HCT116 (cell line): ENCODE data around the gene DHRSX. TPM values are rescaled to one million over a fixed set of nuclear protein-coding genes. Genes with fewer than 3 reads are reported as not detected.
A peak's percentile ranks its signal among the peaks of the same experiment; 100 is the strongest.

Experiments used
- ATAC-seq: fragments of 200-7000 bp; cut with Tn5 transposase; 2 replicates; pipeline ENCODE4 v1.9.1; 2020; ENCODE audit warnings: mild to moderate bottlenecking, moderate library complexity
- BruUV-seq: library from RNA; stranded (reverse); fragments of 400-500 nt; replicated peaks from 2 replicates; lab custom pipeline; 2021; lab: Mats Ljungman, UMichigan
- CTCF ChIA-PET: fragments of 300-600 bp; sonication (Branson Sonifier 250); formaldehyde crosslinking; loops from one replicate; lab custom pipeline; 2021; ENCODE audit warnings: antibody characterized with exemption; lab: Charles Lee
- POLR2A ChIA-PET: fragments of 300-600, 350-600 bp; sonication (Branson Sonifier 250); formaldehyde crosslinking; loops from one replicate; lab custom pipeline; 2021; ENCODE audit warnings: antibody characterized with exemption; lab: Charles Lee
- RAD21 ChIA-PET, 2 experiments: fragments of 300-600 bp; sonication (Branson Sonifier 250); formaldehyde crosslinking; loops; one replicate each; lab custom pipeline; 2023; ENCODE audit warnings: low total read pairs in 2 of 2; ENCODE audit not compliant: uncharacterized antibody in 2 of 2, unreplicated experiment in 2 of 2, low non-redundant PET in 1 of 2; lab: Charles Lee
- DNase-seq: peaks from one replicate; pipeline ENCODE4 v3.0.0-alpha.2; 2010; ENCODE audit warnings: low read depth, low spot score
- H2AFZ ChIP-seq: fragments of 200-600 bp; shearing (Covaris generic), sonication (generic); 2 replicates; pipeline ENCODE4 v1.6.1; 2017; ENCODE audit warnings: low read depth, mixed run types, mixed read lengths, antibody characterized with exemption, low read length; ENCODE audit not compliant: poor library complexity, severe bottlenecking
- H3K27ac ChIP-seq: 2 replicates; pipeline ENCODE4 v1.5.1; 2012; ENCODE audit warnings: low read depth, low read length
- H3K27me3 ChIP-seq: fragments of 200-600 bp; sonication (generic); 2 replicates; pipeline ENCODE4 v1.6.1; 2016; ENCODE audit warnings: mixed run types, low read length, mixed read lengths; ENCODE audit not compliant: insufficient read depth
- H3K36me3 ChIP-seq, 2 experiments: fragments of 200-500 bp in 1 of 2; fragments of 200-600 bp in 1 of 2; sonication (Bioruptor generic) in 1 of 2; sonication (generic) in 1 of 2; 2 replicates each; pipeline versions ENCODE4 v1.5.1 to v1.6.1; 2014 to 2016; ENCODE audit warnings: low read length in 2 of 2, inconsistent platforms in 1 of 2, mixed read lengths in 1 of 2, mixed run types in 1 of 2; ENCODE audit not compliant: insufficient read depth in 2 of 2, control insufficient read depth in 1 of 2
- H3K4me1 ChIP-seq, 2 experiments: fragments of 200-600 bp in 1 of 2; sonication (generic) in 1 of 2; 2 replicates each; pipeline versions ENCODE4 v1.5.1 to v1.6.1; 2012 to 2017; ENCODE audit warnings: low read length in 2 of 2, inconsistent platforms in 1 of 2, mild to moderate bottlenecking in 1 of 2, mixed read lengths in 1 of 2, mixed run types in 1 of 2, moderate library complexity in 1 of 2; ENCODE audit not compliant: insufficient read depth in 2 of 2, control insufficient read depth in 1 of 2
- H3K4me2 ChIP-seq: fragments of 200-600 bp; sonication (generic); 2 replicates; pipeline ENCODE4 v1.6.1; 2017; ENCODE audit warnings: mixed run types, low read length, mixed read lengths
- H3K4me3 ChIP-seq, 2 experiments: fragments of 200-600 bp in 1 of 2; sonication (generic) in 1 of 2; replicated peaks in 1 of 2; 2 replicates each; pipeline ENCODE4 v1.5.1; 2011 to 2016; ENCODE audit warnings: low read length in 2 of 2, control low read depth in 1 of 2, low read depth in 1 of 2, mild to moderate bottlenecking in 1 of 2, mixed read lengths in 1 of 2, mixed run types in 1 of 2
- H3K79me2 ChIP-seq: fragments of 200-600 bp; sonication (generic); 2 replicates; pipeline ENCODE4 v1.6.1; 2017; ENCODE audit warnings: mild to moderate bottlenecking, mixed run types, low read length, moderate library complexity, mixed read lengths; ENCODE audit not compliant: insufficient read depth
- H3K9ac ChIP-seq: fragments of 200-600 bp; sonication (generic); 2 replicates; pipeline ENCODE4 v1.6.1; 2016; ENCODE audit warnings: low read length, mixed read lengths
- H3K9me2 ChIP-seq: fragments of 200-600 bp; sonication (generic), shearing (Covaris generic); 2 replicates; pipeline ENCODE4 v1.6.1; 2017; ENCODE audit warnings: mixed run types, mild to moderate bottlenecking, moderate library complexity; ENCODE audit not compliant: insufficient read depth
- H3K9me3 ChIP-seq, 2 experiments: fragments of 200-500 bp in 1 of 2; fragments of 200-600 bp in 1 of 2; sonication (Bioruptor generic) in 1 of 2; sonication (generic) in 1 of 2; 2 replicates each; pipeline ENCODE4 v1.6.1; 2014 to 2017; ENCODE audit warnings: low read length in 2 of 2, mixed read lengths in 2 of 2, inconsistent platforms in 1 of 2, low read depth in 1 of 2, mild to moderate bottlenecking in 1 of 2, mixed run types in 1 of 2, moderate library complexity in 1 of 2; ENCODE audit not compliant: control insufficient read depth in 1 of 2, insufficient read depth in 1 of 2
- H4K20me1 ChIP-seq: fragments of 200-600 bp; sonication (generic), shearing (Covaris generic); 2 replicates; pipeline ENCODE4 v1.6.1; 2017; ENCODE audit warnings: mixed run types, mild to moderate bottlenecking, moderate library complexity; ENCODE audit not compliant: insufficient read depth
- CEBPB ChIP-seq: IDR thresholded peaks from 2 replicates; pipeline ENCODE4 v1.6.1; 2012; ENCODE audit warnings: low read depth
- EGR1 ChIP-seq: IDR thresholded peaks from 2 replicates; pipeline ENCODE4 v1.6.1; 2012; ENCODE audit warnings: low read depth
- EZH2 ChIP-seq: fragments of 200-600 bp; sonication (generic); IDR thresholded peaks from 2 replicates; pipeline ENCODE4 v1.6.1; 2017; ENCODE audit warnings: antibody characterized with exemption, mixed run types
- EZH2phosphoT487 ChIP-seq: fragments of 200-600 bp; IDR thresholded peaks from 2 replicates; pipeline ENCODE4 v1.6.1; 2018; ENCODE audit warnings: antibody characterized with exemption, borderline replicate concordance
- FOSL1 ChIP-seq: IDR thresholded peaks from 2 replicates; pipeline ENCODE4 v1.6.1; 2012; ENCODE audit warnings: low read depth
- JUND ChIP-seq: IDR thresholded peaks from 2 replicates; pipeline ENCODE4 v1.6.1; 2012
- MAX ChIP-seq: IDR thresholded peaks from 2 replicates; pipeline ENCODE4 v1.6.1; 2012
- POLR2AphosphoS5 ChIP-seq: IDR thresholded peaks from 2 replicates; pipeline ENCODE4 v1.6.1; 2011; ENCODE audit warnings: mild to moderate bottlenecking, low read depth, low read length, moderate library complexity
- RAD21 ChIP-seq: IDR thresholded peaks from 2 replicates; pipeline ENCODE4 v1.6.1; 2012; ENCODE audit warnings: low read depth, mild to moderate bottlenecking
- SP1 ChIP-seq: IDR thresholded peaks from 2 replicates; pipeline ENCODE4 v1.6.1; 2012; ENCODE audit warnings: low read depth
- SRF ChIP-seq: IDR thresholded peaks from 2 replicates; pipeline ENCODE4 v1.6.1; 2012; ENCODE audit warnings: low read depth
- ZBTB33 ChIP-seq: IDR thresholded peaks from 2 replicates; pipeline ENCODE4 v1.6.1; 2011; ENCODE audit warnings: mild to moderate bottlenecking, low read length, moderate library complexity; ENCODE audit not compliant: insufficient replicate concordance; ENCODE audit errors: extremely low read depth
- ZFX ChIP-seq: fragments of 450-650 bp; IDR thresholded peaks from 2 replicates; pipeline ENCODE4 v1.6.1; 2017
- ZNF274 ChIP-seq: fragments of 200-500 bp; sonication (Bioruptor generic); IDR thresholded peaks from 2 replicates; pipeline ENCODE4 v1.6.1; 2014; ENCODE audit warnings: mild to moderate bottlenecking, low read depth, low read length, inconsistent platforms
- intact Hi-C: fragments of 100-400 bp; cut with micrococcal nuclease; formaldehyde crosslinking; loops from 2 replicates; pipeline ENCODE4 v1.10.0; 2022
- total RNA-seq: library from RNA; stranded (reverse); gene quantifications from one replicate; pipeline ENCODE4 v1.2.1, GENCODE V29; 2021; ENCODE audit not compliant: unreplicated experiment

DHRSX gene
- total RNA-seq, 1 experiment from 2014 or later, result 11.9 TPM

- DNase-seq (no peak), ATAC-seq (no peak)
- no peaks in the 10 kb centered on the region for H3K9me2 ChIP-seq
- no peaks in the 10 kb centered on the region for H3K36me3 ChIP-seq
- no peak for TF ChIP-seq EGR1
- no peak for TF ChIP-seq CEBPB
- no peak for TF ChIP-seq ZNF274
- no peak for TF ChIP-seq EZH2phosphoT487
- no peak for TF ChIP-seq SP1
- no TSS peak for BruUV-seq
- no peak overlapping the region for H3K9ac ChIP-seq
- no peaks in the 10 kb centered on the region for H3K9me3 ChIP-seq
- H3K27ac ChIP-seq, result no peak overlapping the region
- CTCF ChIA-PET, result no interaction called here
- intact Hi-C loops, result no loop called here
- RAD21 ChIA-PET, result no interaction called here
- no peak overlapping the region for H2AFZ ChIP-seq
- POLR2A ChIA-PET, result no interaction called here
- H3K4me2 ChIP-seq, result no peak overlapping the region
- no peaks in the 10 kb centered on the region for H4K20me1 ChIP-seq
- peaks cover 24 to 37% of the 10 kb centered on the region in 2 experiments for H3K4me1 ChIP-seq
- H3K27me3 ChIP-seq, result no peaks in the 10 kb centered on the region
- no peaks in the 10 kb centered on the region for H3K79me2 ChIP-seq
- H3K4me3 ChIP-seq, result no peak overlapping the region
Observed at GRCh38 chrX:2184089-2184488, 316.7 kb downstream of the DHRSX start.

- H3K9me3 ChIP-seq, result no peaks in the 10 kb centered on the region
- no peak overlapping the region for H2AFZ ChIP-seq
- no peaks in the 10 kb centered on the region for H3K9me2 ChIP-seq
- RAD21 ChIA-PET, result no interaction called here
- 0 out of 2 replicates have a peak, but pooled peaks have one; percentile 7 for ATAC-seq
- H3K4me1 ChIP-seq, result peaks cover 19 to 29% of the 10 kb centered on the region in 2 experiments; a peak in 3 of 4 replicates
- TF ChIP-seq SP1, result no peak
- TF ChIP-seq JUND, result no peak
- TF ChIP-seq ZFX, result no peak
- no peak for TF ChIP-seq ZNF274
- TF ChIP-seq RAD21, result no peak
- no peak for TF ChIP-seq ZBTB33
- TF ChIP-seq POLR2AphosphoS5, result no peak
- no peak for TF ChIP-seq FOSL1
- no peak for TF ChIP-seq EZH2phosphoT487
- no peak for TF ChIP-seq MAX
- no peak for TF ChIP-seq EZH2
- no peak for TF ChIP-seq SRF
- TF ChIP-seq, all 23 proteins: peak for 0
- Histone ChIP-seq H3K27ac (no peak overlapping the region), H3K27me3 (no peaks in the 10 kb centered on the region), H4K20me1 (no peaks in the 10 kb centered on the region), H3K4me2 (no peak overlapping the region), H3K36me3 (no peaks in the 10 kb centered on the region), H3K79me2 (no peaks in the 10 kb centered on the region), H3K4me3 (no peak overlapping the region), H3K9ac (no peak overlapping the region)
- CTCF ChIA-PET, result no interaction called here
- intact Hi-C loops, result no loop called here
- POLR2A ChIA-PET, result no interaction called here
- BruUV-seq, result no TSS peak
- no peak for DNase-seq
Observed at GRCh38 chrX:2183193-2183725, 317.5 kb downstream of the DHRSX start.
